Calu3 (cell line): ENCODE measurements around the gene GET4. TPM values are rescaled to one million over a fixed set of nuclear protein-coding genes. Genes with fewer than 3 reads are reported as not detected.
A peak's percentile ranks its signal among the peaks of the same experiment; 100 is the strongest.
"Not testable (repeated sequence)": the region's sequence is repeated elsewhere in the genome, so short reads cannot be mapped to it uniquely, and the experiment has no call there.

Experiments
- BruUV-seq: library from RNA; stranded (reverse); fragments of 400-500 nt; replicated peaks from 2 replicates; lab custom pipeline; 2021; lab: Mats Ljungman, UMichigan
- CTCF ChIA-PET: fragments of 300-600 bp; sonication (Branson Sonifier 250); formaldehyde crosslinking; loops from one replicate; lab custom pipeline; 2022; ENCODE audit warnings: antibody characterized with exemption; lab: Charles Lee
- DNase-seq: peaks from one replicate; pipeline ENCODE4 v3.0.0; 2022
- H3K27ac Mint-ChIP-seq: one replicate; pipeline ENCODE4 v1.8.0; 2022; ENCODE audit warnings: mixed read lengths; ENCODE audit not compliant: unreplicated experiment
- H3K27me3 Mint-ChIP-seq: one replicate; pipeline ENCODE4 v1.8.0; 2022; ENCODE audit warnings: mixed read lengths; ENCODE audit not compliant: unreplicated experiment
- H3K36me3 Mint-ChIP-seq: one replicate; pipeline ENCODE4 v1.8.0; 2022; ENCODE audit warnings: mild to moderate bottlenecking, moderate library complexity, mixed read lengths; ENCODE audit not compliant: insufficient read depth, unreplicated experiment
- H3K4me1 Mint-ChIP-seq: one replicate; pipeline ENCODE4 v1.8.0; 2022; ENCODE audit warnings: mild to moderate bottlenecking, low read depth, mixed read lengths; ENCODE audit not compliant: unreplicated experiment
- H3K4me3 Mint-ChIP-seq: one replicate; pipeline ENCODE4 v1.8.0; 2022; ENCODE audit warnings: mild to moderate bottlenecking, low read depth, moderate library complexity, mixed read lengths; ENCODE audit not compliant: unreplicated experiment
- H3K9me3 Mint-ChIP-seq: one replicate; pipeline ENCODE4 v1.8.0; 2022; ENCODE audit warnings: low read depth, mixed read lengths; ENCODE audit not compliant: unreplicated experiment
- CTCF ChIP-seq: fragments of 200-600 bp; IDR thresholded peaks from one replicate; pipeline ENCODE4 v1.8.0; 2022; ENCODE audit warnings: antibody characterized with exemption; ENCODE audit not compliant: unreplicated experiment
- intact Hi-C: fragments of 100-400 bp; cut with micrococcal nuclease; formaldehyde crosslinking; loops from one replicate; pipeline ENCODE4 v1.10.0; 2022; ENCODE audit not compliant: unreplicated experiment
- total RNA-seq: library from RNA; stranded (reverse); gene quantifications from 2 replicates; pipeline ENCODE4 v1.2.3, GENCODE V29; 2022

Gene GET4
- total RNA-seq, 1 experiment from 2014 or later: 145 TPM

- Mint-ChIP-seq H3K4me3 (no peak overlapping the region), H3K4me1 (no peaks in the 10 kb centered on the region), H3K27ac (no peak overlapping the region), H3K27me3 (no peaks in the 10 kb centered on the region), H3K9me3 (no peaks in the 10 kb centered on the region), H3K36me3 (peaks cover 68% of the 10 kb centered on the region)
- no peak for DNase-seq
- BruUV-seq: no TSS peak
- no peak for TF ChIP-seq CTCF
- intact Hi-C loops: no loop called here
- CTCF ChIA-PET: interaction anchor here (1.2 kb wide), 1 partner anchor 9 kb away, joined by 4 read pairs; no protein-coding TSS in a partner anchor
Measured at GRCh38 chr7:845731-846130, 30.6 kb upstream of the GET4 start.

GRCh38 chr7:846958-847650 lies 29.2 kb upstream of the GET4 start:
- H3K9me3 Mint-ChIP-seq, H3K4me3 Mint-ChIP-seq, H3K4me1 Mint-ChIP-seq, intact Hi-C loops, BruUV-seq, DNase-seq, H3K27me3 Mint-ChIP-seq, H3K27ac Mint-ChIP-seq: not testable (repeated sequence)
- peak; percentile 13 for TF ChIP-seq CTCF
- H3K36me3 Mint-ChIP-seq: peaks cover 65% of the 10 kb centered on the region
- CTCF ChIA-PET: interaction anchor here (1.2 kb wide), 1 partner anchor 11 kb away, joined by 4 read pairs; no protein-coding TSS in a partner anchor

- CTCF ChIA-PET, H3K9me3 Mint-ChIP-seq, H3K27me3 Mint-ChIP-seq, H3K27ac Mint-ChIP-seq, BruUV-seq, DNase-seq, H3K4me3 Mint-ChIP-seq, intact Hi-C loops, H3K4me1 Mint-ChIP-seq: not testable (repeated sequence)
- H3K36me3 Mint-ChIP-seq: peaks cover 65% of the 10 kb centered on the region
Measured at GRCh38 chr7:847728-848127, 28.6 kb upstream of the GET4 start.

DNA sequence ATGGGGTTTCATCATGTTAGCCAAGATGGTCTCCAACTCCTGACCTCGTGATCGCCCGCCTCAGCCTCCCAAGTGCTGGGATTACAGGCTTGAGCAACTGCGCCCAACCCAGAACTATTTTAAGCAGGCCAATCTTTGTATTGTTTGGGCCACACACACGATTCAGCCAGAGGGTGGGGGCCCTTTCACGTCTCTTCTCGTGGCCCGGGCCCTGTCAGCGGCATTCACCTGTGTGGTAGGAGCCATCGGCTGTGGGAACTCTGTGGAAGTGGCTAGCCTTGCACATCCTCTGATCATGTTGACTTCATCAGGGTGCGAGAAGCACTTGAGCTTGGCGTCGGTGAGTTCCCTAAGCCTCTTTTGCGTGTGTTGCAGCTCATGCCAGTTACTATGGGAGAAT lies 27.2 kb upstream of the GET4 start:
- DNase-seq: no peak
- Mint-ChIP-seq H3K36me3 (peaks cover 67% of the 10 kb centered on the region), H3K27me3 (no peaks in the 10 kb centered on the region), H3K4me3 (no peak overlapping the region), H3K9me3 (no peaks in the 10 kb centered on the region), H3K4me1 (no peaks in the 10 kb centered on the region), H3K27ac (no peak overlapping the region)
- no peak for TF ChIP-seq CTCF
- intact Hi-C loops: no loop called here
- no TSS peak for BruUV-seq
- CTCF ChIA-PET: interaction anchor here (0.5 kb wide), 1 partner anchor 21 kb away, joined by 3 read pairs; no protein-coding TSS in a partner anchor

GRCh38 chr7:849781-850180 lies 26.6 kb upstream of the GET4 start:
- DNase-seq: no peak
- Mint-ChIP-seq H3K27ac (no peak overlapping the region), H3K27me3 (no peaks in the 10 kb centered on the region), H3K36me3 (peaks cover 67% of the 10 kb centered on the region), H3K9me3 (no peaks in the 10 kb centered on the region), H3K4me1 (no peaks in the 10 kb centered on the region), H3K4me3 (no peak overlapping the region)
- intact Hi-C loops: no loop called here
- BruUV-seq: no TSS peak
- CTCF ChIA-PET: interaction anchor here (0.5 kb wide), 1 partner anchor 20 kb away, joined by 3 read pairs; no protein-coding TSS in a partner anchor
- TF ChIP-seq CTCF: no peak
